KMS-11 (cell line): ENCODE data around the gene DAP.

Experiments used
- H2AFZ ChIP-seq: fragments of 200-600 bp; sonication (generic); 2 replicates; pipeline ENCODE4 v1.6.1; 2016; ENCODE audit warnings: antibody characterized with exemption, mixed run types, low read depth
- H3K27ac ChIP-seq: fragments of 200-600 bp; sonication (generic); 2 replicates; pipeline ENCODE4 v1.6.1; 2016; ENCODE audit warnings: mild to moderate bottlenecking, mixed run types
- H3K27me3 ChIP-seq: fragments of 200-600 bp; sonication (generic); 2 replicates; pipeline ENCODE4 v1.6.1; 2017; ENCODE audit warnings: mild to moderate bottlenecking, low read depth, mixed run types, moderate library complexity; ENCODE audit not compliant: insufficient read depth
- H3K36me3 ChIP-seq: fragments of 200-600 bp; sonication (generic); 2 replicates; pipeline ENCODE4 v1.6.1; 2017; ENCODE audit warnings: mild to moderate bottlenecking, mixed run types; ENCODE audit not compliant: insufficient read depth
- H3K4me1 ChIP-seq: fragments of 200-600 bp; sonication (generic); 2 replicates; pipeline ENCODE4 v1.6.1; 2016; ENCODE audit warnings: mild to moderate bottlenecking, low read depth, mixed run types; ENCODE audit not compliant: poor library complexity, severe bottlenecking
- H3K4me2 ChIP-seq: fragments of 200-600 bp; sonication (generic); 2 replicates; pipeline ENCODE4 v1.7.0; 2016; ENCODE audit warnings: mild to moderate bottlenecking, mixed run types
- H3K4me3 ChIP-seq: fragments of 200-600 bp; sonication (generic); IDR thresholded peaks from 2 replicates; pipeline ENCODE4 v1.6.1; 2017; ENCODE audit warnings: low read depth, low read length, mixed read lengths; ENCODE audit not compliant: insufficient read depth
- H3K79me2 ChIP-seq: fragments of 200-600 bp; sonication (generic); 2 replicates; pipeline ENCODE4 v1.6.1; 2016; ENCODE audit warnings: low read depth, mixed run types; ENCODE audit not compliant: insufficient read depth
- H3K9ac ChIP-seq: fragments of 200-600 bp; sonication (generic); 2 replicates; pipeline ENCODE4 v1.6.1; 2016; ENCODE audit warnings: mild to moderate bottlenecking, mixed run types
- H4K20me1 ChIP-seq: fragments of 200-600 bp; sonication (generic); 2 replicates; pipeline ENCODE4 v1.6.1; 2016; ENCODE audit warnings: mild to moderate bottlenecking, mixed run types; ENCODE audit not compliant: insufficient read depth
- TF ChIP-seq, protein P1 (sequence below): fragments of 200-600 bp; sonication (generic); conservative IDR thresholded peaks from 2 replicates; pipeline ENCODE4 v1.6.1; 2017; ENCODE audit warnings: low read depth, mild to moderate bottlenecking, antibody characterized with exemption, low read length, moderate library complexity, mixed read lengths

DAP gene

GRCh38 chr5:10674096-10674495, 86.9 kb downstream of the DAP start:
- Histone ChIP-seq H3K27me3 (no peaks in the 10 kb centered on the region), H3K79me2 (no peaks in the 10 kb centered on the region), H3K36me3 (no peaks in the 10 kb centered on the region), H3K27ac (no peak overlapping the region), H3K4me2 (no peak overlapping the region), H3K9ac (no peak overlapping the region), H3K4me1 (no peaks in the 10 kb centered on the region), H3K4me3 (no peak overlapping the region), H4K20me1 (no peaks in the 10 kb centered on the region), H2AFZ (no peak overlapping the region)
- TF ChIP-seq, protein P1, sequence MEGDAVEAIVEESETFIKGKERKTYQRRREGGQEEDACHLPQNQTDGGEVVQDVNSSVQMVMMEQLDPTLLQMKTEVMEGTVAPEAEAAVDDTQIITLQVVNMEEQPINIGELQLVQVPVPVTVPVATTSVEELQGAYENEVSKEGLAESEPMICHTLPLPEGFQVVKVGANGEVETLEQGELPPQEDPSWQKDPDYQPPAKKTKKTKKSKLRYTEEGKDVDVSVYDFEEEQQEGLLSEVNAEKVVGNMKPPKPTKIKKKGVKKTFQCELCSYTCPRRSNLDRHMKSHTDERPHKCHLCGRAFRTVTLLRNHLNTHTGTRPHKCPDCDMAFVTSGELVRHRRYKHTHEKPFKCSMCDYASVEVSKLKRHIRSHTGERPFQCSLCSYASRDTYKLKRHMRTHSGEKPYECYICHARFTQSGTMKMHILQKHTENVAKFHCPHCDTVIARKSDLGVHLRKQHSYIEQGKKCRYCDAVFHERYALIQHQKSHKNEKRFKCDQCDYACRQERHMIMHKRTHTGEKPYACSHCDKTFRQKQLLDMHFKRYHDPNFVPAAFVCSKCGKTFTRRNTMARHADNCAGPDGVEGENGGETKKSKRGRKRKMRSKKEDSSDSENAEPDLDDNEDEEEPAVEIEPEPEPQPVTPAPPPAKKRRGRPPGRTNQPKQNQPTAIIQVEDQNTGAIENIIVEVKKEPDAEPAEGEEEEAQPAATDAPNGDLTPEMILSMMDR: no peak

- Histone ChIP-seq H3K4me1 (no peaks in the 10 kb centered on the region), H2AFZ (no peak overlapping the region), H3K79me2 (no peaks in the 10 kb centered on the region), H3K9ac (no peak overlapping the region), H3K4me3 (no peak overlapping the region), H4K20me1 (no peaks in the 10 kb centered on the region), H3K27me3 (no peaks in the 10 kb centered on the region), H3K27ac (no peak overlapping the region), H3K4me2 (no peak overlapping the region), H3K36me3 (no peaks in the 10 kb centered on the region)
- TF ChIP-seq, protein P1: no peak
Observed at GRCh38 chr5:10673407-10673806, 87.6 kb downstream of the DAP start.

- TF ChIP-seq, protein P1: no peak
- Histone ChIP-seq H3K27me3 (no peaks in the 10 kb centered on the region), H4K20me1 (no peaks in the 10 kb centered on the region), H3K4me3 (no peak overlapping the region), H3K36me3 (no peaks in the 10 kb centered on the region), H3K4me2 (no peak overlapping the region), H2AFZ (no peak overlapping the region), H3K27ac (no peak overlapping the region), H3K9ac (no peak overlapping the region), H3K79me2 (no peaks in the 10 kb centered on the region), H3K4me1 (no peaks in the 10 kb centered on the region)
Observed at GRCh38 chr5:10673017-10673389, 88.0 kb downstream of the DAP start.

DNA sequence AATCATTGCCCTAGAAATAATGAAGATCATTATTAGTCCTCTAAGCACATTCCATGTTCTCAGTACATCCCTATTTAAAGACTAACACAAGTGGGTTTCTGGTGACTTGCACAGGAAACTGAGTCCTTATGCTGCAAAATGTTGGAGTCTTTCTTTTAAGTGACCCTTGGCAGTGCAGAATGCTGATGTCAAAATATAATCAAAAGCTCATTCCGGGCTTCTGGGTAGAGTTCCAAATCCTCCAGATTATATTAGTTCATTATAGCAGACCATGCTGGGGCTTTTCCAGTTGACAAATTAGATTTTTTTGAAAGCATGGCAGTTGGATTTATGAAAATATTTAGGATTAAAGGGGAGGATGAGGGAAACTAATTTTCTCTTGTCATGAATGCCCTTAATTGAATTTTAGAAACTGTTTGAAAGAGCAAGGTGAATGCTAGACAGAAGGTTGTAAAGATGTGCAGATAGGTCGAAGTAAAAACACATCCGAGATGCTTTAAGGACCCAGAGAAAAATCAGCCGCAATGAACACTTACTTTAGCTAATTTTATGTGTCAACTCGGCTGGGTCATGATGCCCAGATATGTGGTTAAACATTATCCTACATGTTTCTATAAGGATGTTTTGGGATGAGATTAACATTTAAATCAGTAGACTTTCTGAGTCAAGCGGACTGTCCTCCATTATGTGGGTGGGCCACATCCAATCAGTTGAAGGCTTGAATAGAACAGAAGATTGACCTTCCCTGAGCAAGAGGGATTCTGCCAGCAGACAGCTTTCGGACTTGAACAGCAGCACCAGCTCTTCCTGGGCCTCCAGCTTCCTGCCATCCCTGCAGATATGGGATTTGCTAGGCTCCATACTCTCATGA, 88.7 kb downstream of the DAP start:
- Histone ChIP-seq H3K4me2 (no peak overlapping the region), H3K27ac (no peak overlapping the region), H3K4me3 (no peak overlapping the region), H3K9ac (no peak overlapping the region), H3K79me2 (no peaks in the 10 kb centered on the region), H3K4me1 (no peaks in the 10 kb centered on the region), H4K20me1 (no peaks in the 10 kb centered on the region), H3K27me3 (no peaks in the 10 kb centered on the region), H2AFZ (no peak overlapping the region), H3K36me3 (no peaks in the 10 kb centered on the region)
- TF ChIP-seq, protein P1: no peak
